HepG2 (cell line): ENCODE results near the gene P2RY2. TPM values are rescaled to one million over a fixed set of nuclear protein-coding genes. Genes with fewer than 3 reads are reported as not detected.

ENCODE experiments used
- CENPX ChIP-seq: sonication (generic); formaldehyde crosslinking; IDR thresholded peaks from 2 replicates; pipeline ENCODE4 v1.9.0; 2021; ENCODE audit warnings: mild to moderate bottlenecking, missing genetic modification reagents, moderate library complexity
- FOXC1 ChIP-seq: sonication (generic); formaldehyde crosslinking; IDR thresholded peaks from 2 replicates; pipeline ENCODE4 v1.8.0; 2022; ENCODE audit warnings: mild to moderate bottlenecking, missing genetic modification reagents, borderline replicate concordance
- FOXK1 ChIP-seq: sonication (generic); formaldehyde crosslinking; IDR thresholded peaks from 2 replicates; pipeline ENCODE4 v1.4.0; 2020; ENCODE audit warnings: low read depth, missing genetic modification reagents, borderline replicate concordance
- FOXK2 ChIP-seq: fragments of 450-650 bp; IDR thresholded peaks from 2 replicates; pipeline ENCODE4 v1.6.1; 2016
- HNRNPL ChIP-seq: fragments of 200-400 bp; formaldehyde crosslinking; IDR thresholded peaks from 2 replicates; pipeline ENCODE4 v1.6.1; 2017; ENCODE audit warnings: mild to moderate bottlenecking, low read depth, low read length
- JARID2 ChIP-seq: sonication (generic); formaldehyde crosslinking; IDR thresholded peaks from 2 replicates; pipeline ENCODE4 v1.8.1; 2023; ENCODE audit warnings: missing genetic modification reagents, inconsistent platforms; ENCODE audit not compliant: insufficient replicate concordance
- KLF13 ChIP-seq: sonication (generic); formaldehyde crosslinking; IDR thresholded peaks from 2 replicates; pipeline ENCODE4 v1.4.0; 2020; ENCODE audit warnings: mild to moderate bottlenecking, missing genetic modification reagents
- KMT2A ChIP-seq: sonication (generic); formaldehyde crosslinking; IDR thresholded peaks from 2 replicates; pipeline ENCODE4 v1.4.0; 2020; ENCODE audit warnings: missing genetic modification reagents
- MIER2 ChIP-seq: IDR thresholded peaks from 2 replicates; pipeline ENCODE4 v1.6.1; 2016; ENCODE audit warnings: missing biosample characterization, missing genetic modification reagents
- NFRKB ChIP-seq: fragments of 450-650 bp; IDR thresholded peaks from 2 replicates; pipeline ENCODE4 v1.6.1; 2017
- NR0B2 ChIP-seq: sonication (generic); formaldehyde crosslinking; IDR thresholded peaks from 2 replicates; pipeline ENCODE4 v1.4.0; 2020; ENCODE audit warnings: mild to moderate bottlenecking, missing genetic modification reagents
- NR2F1 ChIP-seq, 2 experiments: fragments of 450-650 bp in 1 of 2; formaldehyde crosslinking in 1 of 2; IDR thresholded peaks; 2 replicates each; pipeline versions ENCODE4 v1.5.0 to v1.6.1; 2016 to 2020; ENCODE audit warnings: mild to moderate bottlenecking in 1 of 2, missing compliant biosample characterization in 1 of 2, missing genetic modification reagents in 1 of 2, moderate library complexity in 1 of 2
- POLR2AphosphoS5 ChIP-seq: IDR thresholded peaks from 2 replicates; pipeline ENCODE4 v1.6.1; 2012; ENCODE audit warnings: low read depth, low read length
- RBAK ChIP-seq: sonication (generic); formaldehyde crosslinking; IDR thresholded peaks from 2 replicates; pipeline ENCODE4 v1.5.1; 2020; ENCODE audit warnings: mild to moderate bottlenecking, missing genetic modification reagents
- RELA ChIP-seq: sonication (generic); formaldehyde crosslinking; IDR thresholded peaks from 2 replicates; pipeline ENCODE4 v1.4.0; 2020; ENCODE audit warnings: missing genetic modification reagents
- REPIN1 ChIP-seq: sonication (generic); formaldehyde crosslinking; IDR thresholded peaks from 2 replicates; pipeline ENCODE4 v1.8.0; 2022; ENCODE audit warnings: missing genetic modification reagents, low read depth, mild to moderate bottlenecking, borderline replicate concordance
- SMYD3 ChIP-seq: sonication (generic); formaldehyde crosslinking; IDR thresholded peaks from 2 replicates; pipeline ENCODE4 v1.8.1; 2023; ENCODE audit warnings: mild to moderate bottlenecking, missing genetic modification reagents
- SNRNP70 ChIP-seq: fragments of 200-400 bp; formaldehyde crosslinking; IDR thresholded peaks from 2 replicates; pipeline ENCODE4 v1.6.1; 2017; ENCODE audit warnings: mild to moderate bottlenecking, low read depth, low read length, moderate library complexity
- TFDP2 ChIP-seq: sonication (generic); formaldehyde crosslinking; IDR thresholded peaks from 2 replicates; pipeline ENCODE4 v1.4.0; 2020; ENCODE audit warnings: missing genetic modification reagents
- YEATS2 ChIP-seq: sonication (generic); formaldehyde crosslinking; IDR thresholded peaks from 2 replicates; pipeline ENCODE4 v1.4.0; 2020; ENCODE audit warnings: missing genetic modification reagents, borderline replicate concordance
- ZBTB7B ChIP-seq: sonication (generic); formaldehyde crosslinking; IDR thresholded peaks from 2 replicates; pipeline ENCODE4 v1.4.0; 2020; ENCODE audit warnings: missing genetic modification reagents
- ZKSCAN1 ChIP-seq: fragments of 150-350 bp; IDR thresholded peaks from 2 replicates; pipeline ENCODE4 v1.6.1; 2014; ENCODE audit warnings: low read length
- ZKSCAN5 ChIP-seq: sonication (generic); formaldehyde crosslinking; IDR thresholded peaks from 2 replicates; pipeline ENCODE4 v1.5.1; 2020; ENCODE audit warnings: mild to moderate bottlenecking, missing genetic modification reagents
- ZNF468 ChIP-seq: sonication (generic); formaldehyde crosslinking; IDR thresholded peaks from 2 replicates; pipeline ENCODE4 v1.8.0; 2022; ENCODE audit warnings: mild to moderate bottlenecking, moderate library complexity, missing genetic modification reagents
- ZNF580 ChIP-seq: IDR thresholded peaks from 2 replicates; pipeline ENCODE4 v1.6.1; 2016; ENCODE audit warnings: low read depth, borderline replicate concordance
- ZNF605 ChIP-seq: sonication (generic); formaldehyde crosslinking; IDR thresholded peaks from 2 replicates; pipeline ENCODE4 v1.8.0; 2022; ENCODE audit warnings: mild to moderate bottlenecking, missing genetic modification reagents
- ZNF660 ChIP-seq: sonication (generic); formaldehyde crosslinking; IDR thresholded peaks from 2 replicates; pipeline ENCODE4 v1.5.1; 2020; ENCODE audit warnings: mild to moderate bottlenecking, low read depth, missing genetic modification reagents, borderline replicate concordance
- ZNF768 ChIP-seq: sonication (generic); formaldehyde crosslinking; IDR thresholded peaks from 2 replicates; pipeline ENCODE4 v1.4.0; 2020; ENCODE audit warnings: missing genetic modification reagents
- ZNF784 ChIP-seq: sonication (generic); formaldehyde crosslinking; IDR thresholded peaks from 2 replicates; pipeline ENCODE4 v1.5.1; 2020; ENCODE audit warnings: missing genetic modification reagents, mild to moderate bottlenecking, borderline replicate concordance
- ZNF792 ChIP-seq: IDR thresholded peaks from 2 replicates; pipeline ENCODE4 v1.6.1; 2016
- polyA plus RNA-seq, 8 experiments: library from polyadenylated mRNA; depleted of rRNA in 3 of 8; stranded (reverse) in 7 of 8; unstranded in 1 of 8; fragments of >200 nt; fragmentation: Illumina TruSeq in 4 of 8; extraction: Trizol in 4 of 8; gene quantifications; 2 replicates each; pipeline versions ENCODE4 v1.2.1 to v1.2.3, GENCODE V29; 2011 to 2016; ENCODE audit warnings: low read depth in 4 of 8, missing spikeins in 1 of 8, mixed read lengths in 1 of 8; ENCODE audit not compliant: insufficient read depth in 1 of 8
- total RNA-seq, 5 experiments: library from RNA; depleted of rRNA; stranded (reverse); fragments of >200 nt; fragmentation: Illumina TruSeq; extraction: Trizol; gene quantifications; 2 replicates each; pipeline ENCODE4 v1.2.3, GENCODE V29; 2016; ENCODE audit warnings: low read depth in 1 of 5

Gene P2RY2
- total and polyA plus RNA-seq, 2 of the 13 experiments (the other 11 are each of a cell fraction or from before 2014, with no cell fraction given): 0.95 to 3.1 TPM

GRCh38 chr11:73242251-73243092 lies 24.4 kb downstream of the P2RY2 start (continued):
- TF ChIP-seq RELA (CRISPR knock-in tag) (no peak), REPIN1 (peak; percentile 64; the same call in 1 of the 2 replicates), HNRNPL (peak; percentile 46; the same call in 1 of the 2 replicates), FOXC1 (CRISPR knock-in tag) (no peak), TFDP2 (no peak), NR2F1 (CRISPR knock-in tag; IDR thresholded peaks at IDR 0.05) (no peak), ZNF784 (CRISPR knock-in tag) (no peak), NR0B2 (no peak), KLF13 (CRISPR knock-in tag) (no peak), ZBTB7B (peak; percentile 59; the same call in 1 of the 2 replicates), NFRKB (no peak), SNRNP70 (no peak), ZNF768 (CRISPR knock-in tag) (peak; percentile 36; the same call in 1 of the 2 replicates), ZNF792 (0 out of 2 replicates have a peak, but pooled peaks have one; percentile 20), SMYD3 (CRISPR knock-in tag) (0 out of 2 replicates have a peak, but pooled peaks have one; percentile 39), RBAK (CRISPR knock-in tag) (no peak), ZNF605 (CRISPR knock-in tag) (peak; percentile 54; the same call in 1 of the 2 replicates), ZNF468 (CRISPR knock-in tag) (no peak), ZKSCAN1 (no peak), KMT2A (CRISPR knock-in tag) (no peak), MIER2 (CRISPR knock-in tag) (no peak), CENPX (CRISPR knock-in tag) (no peak), ZNF660 (CRISPR knock-in tag) (no peak), FOXK1 (peak; percentile 33; the same call in 1 of the 2 replicates), ZKSCAN5 (CRISPR knock-in tag) (no peak), JARID2 (CRISPR knock-in tag) (no peak), FOXK2 (0 out of 2 replicates have a peak, but pooled peaks have one; percentile 5), POLR2AphosphoS5 (no peak), YEATS2 (peak; percentile 73), ZNF580 (CRISPR knock-in tag) (no peak)
